Panc1 (cell line): ENCODE results near the gene CREBL2.

Experiments used
- CTCF ChIP-seq: fragments of 450-650 bp; IDR thresholded peaks from 2 replicates; pipeline ENCODE4 v1.5.1; 2017; ENCODE audit warnings: mild to moderate bottlenecking
- POLR2AphosphoS5 ChIP-seq: IDR thresholded peaks from 2 replicates; pipeline ENCODE4 v1.6.1; 2012; ENCODE audit warnings: mild to moderate bottlenecking, low read depth, low read length, moderate library complexity

- TF ChIP-seq CTCF (no peak), POLR2AphosphoS5 (no peak)
Observed at GRCh38 chr12:12689647-12690300, 78.1 kb downstream of the CREBL2 start.
